ENCODE data around the gene ECI1.

DNA sequence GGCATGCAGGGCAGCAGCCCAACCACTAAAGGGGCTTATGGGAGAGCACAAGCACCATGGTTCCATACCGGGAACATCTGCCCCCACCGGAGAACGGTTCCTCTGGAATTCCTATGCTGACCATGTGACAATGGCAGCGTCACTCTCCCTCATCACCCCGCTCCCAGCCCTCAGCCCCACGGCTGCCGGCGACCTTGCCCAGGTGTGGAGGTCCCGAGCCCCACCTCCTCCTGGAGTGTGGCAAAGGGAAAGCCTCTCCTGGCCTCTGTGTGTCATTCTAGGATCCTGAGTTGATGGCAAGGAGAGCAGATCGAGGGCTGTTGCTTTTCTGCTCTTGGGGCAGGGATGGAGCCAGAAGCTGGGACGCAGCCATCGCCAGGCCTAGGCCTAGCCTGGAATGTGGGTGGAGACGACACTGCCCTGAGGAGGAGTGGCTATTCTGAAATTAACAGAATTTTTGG is 34.4 kb upstream of the ECI1 start:
- TF ChIP-seq POLR2A (IDR thresholded peaks at IDR 0.05), result no peak
- TF ChIP-seq, protein P1, sequence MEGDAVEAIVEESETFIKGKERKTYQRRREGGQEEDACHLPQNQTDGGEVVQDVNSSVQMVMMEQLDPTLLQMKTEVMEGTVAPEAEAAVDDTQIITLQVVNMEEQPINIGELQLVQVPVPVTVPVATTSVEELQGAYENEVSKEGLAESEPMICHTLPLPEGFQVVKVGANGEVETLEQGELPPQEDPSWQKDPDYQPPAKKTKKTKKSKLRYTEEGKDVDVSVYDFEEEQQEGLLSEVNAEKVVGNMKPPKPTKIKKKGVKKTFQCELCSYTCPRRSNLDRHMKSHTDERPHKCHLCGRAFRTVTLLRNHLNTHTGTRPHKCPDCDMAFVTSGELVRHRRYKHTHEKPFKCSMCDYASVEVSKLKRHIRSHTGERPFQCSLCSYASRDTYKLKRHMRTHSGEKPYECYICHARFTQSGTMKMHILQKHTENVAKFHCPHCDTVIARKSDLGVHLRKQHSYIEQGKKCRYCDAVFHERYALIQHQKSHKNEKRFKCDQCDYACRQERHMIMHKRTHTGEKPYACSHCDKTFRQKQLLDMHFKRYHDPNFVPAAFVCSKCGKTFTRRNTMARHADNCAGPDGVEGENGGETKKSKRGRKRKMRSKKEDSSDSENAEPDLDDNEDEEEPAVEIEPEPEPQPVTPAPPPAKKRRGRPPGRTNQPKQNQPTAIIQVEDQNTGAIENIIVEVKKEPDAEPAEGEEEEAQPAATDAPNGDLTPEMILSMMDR (IDR thresholded peaks at IDR 0.05 in 4 of 5, conservative IDR thresholded peaks at IDR 0.05 in 1 of 5), result no peak

Data from gastrocnemius medialis (tissue), 4 donors.